ENCODE results near the gene CERK.

Gene CERK

DNA sequence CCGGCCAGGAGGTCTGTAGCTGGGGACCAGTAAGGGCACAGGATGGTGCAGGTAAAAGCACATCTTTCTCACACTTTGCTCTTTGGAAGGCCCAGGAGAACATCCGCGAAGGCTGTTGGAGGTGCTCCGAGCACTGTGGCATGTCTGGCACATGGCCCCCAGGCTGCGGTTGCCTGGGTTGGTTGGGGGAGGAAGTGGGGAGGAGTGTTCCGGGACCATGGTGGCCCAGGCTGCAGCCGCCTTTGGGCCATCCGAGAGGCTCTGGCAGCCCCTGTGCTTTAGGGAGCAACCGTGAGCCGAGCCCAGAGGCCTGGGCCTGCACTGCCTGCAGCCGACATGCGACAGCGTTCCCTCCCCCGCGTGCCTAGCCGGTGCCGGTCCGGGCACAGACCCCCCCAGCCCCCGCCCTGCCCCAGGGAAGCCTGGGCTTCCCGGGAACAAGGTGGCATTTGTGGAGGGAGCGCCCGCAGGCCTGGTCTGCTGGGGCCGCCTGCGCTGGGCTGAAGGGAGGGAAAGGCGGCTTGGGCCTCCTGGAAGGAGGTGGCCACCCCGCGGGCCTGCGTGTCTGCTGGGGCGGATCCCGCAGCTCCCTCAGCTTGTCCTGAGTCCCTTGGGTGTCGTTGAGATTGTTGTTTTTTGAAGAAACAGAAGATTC lies 59.9 kb downstream of the CERK start:
- no peak for DNase-seq (ENCODE audit: low read depth in 2 of 2)

DNA sequence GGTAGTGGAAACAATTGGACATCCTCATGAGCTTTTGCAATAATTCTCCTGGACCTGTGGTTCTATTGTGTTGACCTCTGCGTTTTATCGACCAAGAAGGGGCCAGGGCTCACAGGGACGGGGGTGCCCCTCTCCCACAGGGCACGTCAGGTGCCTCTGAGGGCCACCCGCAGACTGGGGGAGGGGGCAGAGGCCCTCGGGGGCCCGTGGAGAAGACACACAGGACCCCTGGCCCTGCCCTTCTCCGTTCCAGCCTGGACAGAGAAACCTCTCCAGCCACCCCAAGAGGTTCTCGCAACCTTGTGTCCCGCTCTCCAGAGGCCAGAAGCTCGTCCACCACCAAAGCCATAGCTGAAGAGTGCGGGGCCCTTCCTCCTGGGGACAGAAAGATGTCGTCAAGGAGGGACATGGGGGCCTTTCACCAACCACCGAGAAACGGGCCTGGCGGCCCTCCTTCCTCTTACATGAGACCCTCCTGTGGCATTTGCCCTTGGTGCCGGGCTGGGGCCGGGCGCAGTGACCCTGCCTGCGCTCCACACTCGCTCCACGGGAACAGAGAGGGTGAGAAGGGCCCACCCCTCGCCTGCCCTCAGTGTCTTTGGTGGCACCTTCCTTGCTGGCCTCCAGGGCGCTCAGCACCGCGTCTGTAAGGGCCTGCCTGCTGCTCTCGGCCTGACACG lies 60.6 kb downstream of the CERK start:
- no peak for DNase-seq (ENCODE audit: low read depth in 2 of 2)

DNA sequence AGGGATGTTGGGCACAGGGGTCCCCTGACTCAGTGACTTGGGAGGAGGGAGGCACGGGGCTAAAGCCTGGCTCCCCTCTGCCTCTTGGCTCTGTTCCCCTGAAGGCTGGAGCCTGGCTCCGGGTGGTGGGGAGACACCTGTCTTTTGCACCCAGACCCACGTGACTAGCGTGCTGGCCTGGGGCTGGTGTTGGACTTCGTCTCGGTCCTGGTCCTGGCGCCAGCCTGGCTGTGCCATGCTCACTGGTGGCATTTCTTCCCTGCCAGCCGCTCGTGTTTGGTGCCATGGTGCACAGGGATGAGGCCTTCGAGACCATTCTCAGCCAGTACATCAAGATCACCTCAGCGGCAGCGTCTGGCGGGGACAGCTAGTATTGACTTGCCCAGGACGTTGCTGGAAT lies 61.2 kb downstream of the CERK start:
- no peak for DNase-seq (ENCODE audit: low read depth in 2 of 2)

DNA sequence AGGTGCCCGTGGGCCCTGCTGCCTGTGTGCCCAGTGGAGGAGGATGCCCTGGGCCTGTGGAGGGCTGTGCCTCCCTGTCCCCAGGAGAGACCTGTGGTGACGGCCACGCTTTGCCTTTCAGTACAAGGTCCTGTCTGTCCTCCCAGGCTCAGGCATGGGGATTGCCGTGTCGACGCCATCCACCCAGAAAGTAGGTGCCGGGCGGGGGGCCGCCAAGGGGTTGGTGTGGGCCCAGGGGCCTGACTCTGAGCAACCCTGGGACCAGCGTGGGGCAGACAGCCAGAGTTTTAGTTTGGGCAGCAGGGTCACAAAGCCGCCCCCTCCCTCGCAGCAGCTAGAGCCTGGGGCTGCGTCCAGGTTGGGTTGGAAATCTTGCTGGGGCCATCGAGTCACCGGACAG lies 61.6 kb downstream of the CERK start:
- DNase-seq (ENCODE audit: low read depth in 2 of 2) = no peak

DNA sequence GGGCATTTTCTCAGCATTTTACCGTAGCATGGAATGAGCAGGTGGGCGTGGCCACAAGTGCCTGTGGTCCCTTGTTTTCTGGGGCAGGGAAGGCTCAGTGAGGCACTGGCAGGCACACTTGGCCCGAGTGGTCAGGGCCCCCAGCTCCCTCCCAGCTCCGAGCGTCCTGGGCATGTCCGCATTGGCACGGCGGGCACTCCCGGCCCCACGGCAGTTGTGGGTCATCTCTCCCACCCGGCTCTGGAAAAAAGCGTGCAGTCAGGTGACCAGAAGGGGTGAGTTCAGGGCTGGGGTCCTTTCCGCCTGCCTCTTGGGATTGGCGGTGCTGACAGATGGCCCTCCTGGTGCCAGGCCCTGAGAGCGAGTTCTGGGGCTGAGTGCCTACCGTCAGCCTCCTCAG lies 62.1 kb downstream of the CERK start:
- no peak for DNase-seq (ENCODE audit: low read depth in 2 of 2)

DNA sequence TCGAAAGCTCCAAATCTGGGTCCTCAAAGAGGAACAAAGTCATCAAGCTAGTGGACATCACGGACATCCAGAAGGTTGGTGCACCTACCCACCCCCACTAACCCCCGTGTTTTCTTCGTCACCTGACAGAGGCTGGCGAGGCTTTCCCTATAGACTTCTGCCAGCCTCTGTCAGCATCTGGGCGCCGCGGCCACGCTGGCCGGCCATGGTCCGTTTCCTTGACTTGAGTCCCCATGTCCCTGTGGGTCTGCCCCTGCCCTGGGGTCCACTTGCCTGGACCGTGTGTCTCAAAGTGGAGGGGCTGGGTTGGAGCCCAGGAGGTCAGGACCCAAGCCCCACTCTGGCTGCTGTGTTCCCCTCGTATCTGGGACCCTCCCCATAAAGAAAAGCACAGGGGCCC lies 62.6 kb downstream of the CERK start:
- no peak for DNase-seq (ENCODE audit: low read depth in 2 of 2)

DNA sequence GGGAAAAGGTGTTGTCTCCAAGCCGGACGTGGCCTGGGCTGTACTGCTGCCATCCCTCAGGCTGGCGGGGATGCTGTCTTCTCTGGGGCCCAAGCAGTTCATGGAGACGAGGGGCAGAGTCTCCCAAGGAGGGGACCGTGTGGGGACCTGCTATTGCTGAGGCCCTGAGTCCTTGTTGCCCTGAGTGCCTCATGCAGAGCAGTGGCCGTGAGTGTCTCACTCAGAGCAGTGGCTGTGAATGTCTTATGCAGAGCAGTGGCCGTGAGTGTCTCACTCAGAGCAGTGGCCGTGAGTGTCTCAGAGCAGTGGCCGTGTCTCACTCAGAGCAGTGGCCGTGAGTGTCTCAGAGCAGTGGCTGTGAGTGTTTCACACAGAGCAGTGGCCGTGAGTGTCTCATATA lies 63.1 kb downstream of the CERK start:
- peak in 1 of 2 experiments; percentile 9 for DNase-seq (ENCODE audit: low read depth in 2 of 2)

DNA sequence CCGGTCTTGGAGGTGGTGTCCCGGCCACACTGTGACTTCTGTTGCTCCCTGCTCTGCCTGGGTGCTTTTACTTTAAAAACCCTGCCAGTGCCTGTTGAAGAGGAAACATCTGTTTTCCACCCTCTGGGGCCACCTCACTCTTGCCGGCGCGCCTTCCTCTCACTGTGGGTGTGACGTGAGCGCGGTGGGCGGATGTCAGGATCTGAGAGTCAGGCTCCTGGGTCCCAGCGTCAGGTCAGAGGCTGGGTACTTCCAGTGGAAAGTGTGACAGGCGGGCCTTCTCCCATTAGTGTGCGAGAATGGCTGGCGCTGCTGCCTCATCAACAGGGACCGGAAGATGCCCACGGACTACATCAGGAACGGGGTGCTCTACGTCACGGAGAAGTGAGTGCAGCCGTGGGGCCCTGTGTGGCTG lies 63.7 kb downstream of the CERK start:
- DNase-seq (ENCODE audit: low read depth in 2 of 2) = peak; percentile 89 to 98

DNA sequence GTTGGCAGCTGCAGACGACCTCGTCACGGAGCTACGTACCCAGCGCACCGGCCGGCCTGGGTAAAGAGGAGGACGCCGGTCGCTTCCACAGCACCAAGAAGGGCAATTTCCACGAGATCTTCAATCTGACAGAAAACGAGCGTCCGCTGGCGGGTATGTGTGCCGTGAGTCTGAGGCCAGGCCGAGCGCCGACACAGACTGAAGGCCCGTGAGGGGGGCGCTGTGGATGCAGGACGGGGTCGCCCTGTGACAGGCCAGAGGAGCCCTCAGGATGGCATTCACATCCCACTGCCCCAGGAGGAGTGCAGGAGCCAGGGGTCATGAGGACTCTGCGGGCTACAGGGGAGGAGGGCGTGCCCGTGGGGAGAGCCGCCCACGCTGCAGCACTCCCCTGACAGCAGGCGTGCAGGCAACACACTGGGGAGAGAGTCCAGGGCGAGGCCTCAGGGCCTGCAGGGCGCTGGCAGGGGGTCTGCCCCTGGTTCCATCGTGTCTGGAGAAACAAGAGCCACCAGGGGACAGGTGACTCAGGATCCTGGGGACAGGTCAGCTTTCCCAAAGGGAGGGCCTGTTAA lies 64.3 kb downstream of the CERK start:
- no peak for DNase-seq (ENCODE audit: low read depth in 2 of 2)

DNA sequence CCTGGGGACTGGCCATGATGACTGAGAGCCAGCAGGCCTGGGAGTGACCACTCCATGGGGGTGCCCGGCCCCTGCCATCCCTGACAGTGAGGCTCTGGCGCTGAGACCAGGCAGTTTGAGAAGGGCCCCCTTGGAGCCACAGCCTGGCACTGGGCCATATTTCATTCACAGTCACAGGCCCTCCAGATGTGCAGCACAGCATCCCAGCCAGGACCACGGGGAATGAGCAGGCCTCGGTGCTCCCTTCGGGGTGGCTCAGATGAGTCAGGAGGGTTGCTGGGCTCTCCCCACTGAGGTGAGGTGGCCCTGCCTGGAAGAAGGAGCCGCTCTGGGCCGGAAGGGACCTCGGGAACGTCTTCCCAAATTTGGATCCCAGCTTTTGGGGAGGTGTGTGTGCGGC lies 64.8 kb downstream of the CERK start:
- DNase-seq (ENCODE audit: low read depth in 2 of 2) = no peak

DNA sequence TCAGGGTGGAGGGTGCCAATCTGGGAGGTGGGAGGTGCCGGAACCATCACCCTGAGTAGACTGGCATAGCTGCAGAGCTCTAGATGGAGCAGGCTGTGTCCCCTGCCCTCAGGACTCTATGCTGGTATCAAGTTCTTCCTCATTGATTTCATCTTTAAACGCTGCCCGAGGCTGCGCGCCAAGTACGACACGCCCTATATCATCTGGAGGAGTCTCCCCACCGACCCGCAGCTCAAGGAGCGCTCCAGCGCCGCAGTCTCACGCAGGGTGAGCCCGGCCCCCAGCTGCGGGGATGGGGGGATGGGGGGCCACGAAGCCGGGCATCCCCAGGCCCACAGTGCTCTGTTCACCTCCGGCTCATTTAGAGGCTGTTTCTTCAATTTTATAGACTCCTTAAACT lies 65.3 kb downstream of the CERK start:
- no peak for DNase-seq (ENCODE audit: low read depth in 2 of 2)

DNA sequence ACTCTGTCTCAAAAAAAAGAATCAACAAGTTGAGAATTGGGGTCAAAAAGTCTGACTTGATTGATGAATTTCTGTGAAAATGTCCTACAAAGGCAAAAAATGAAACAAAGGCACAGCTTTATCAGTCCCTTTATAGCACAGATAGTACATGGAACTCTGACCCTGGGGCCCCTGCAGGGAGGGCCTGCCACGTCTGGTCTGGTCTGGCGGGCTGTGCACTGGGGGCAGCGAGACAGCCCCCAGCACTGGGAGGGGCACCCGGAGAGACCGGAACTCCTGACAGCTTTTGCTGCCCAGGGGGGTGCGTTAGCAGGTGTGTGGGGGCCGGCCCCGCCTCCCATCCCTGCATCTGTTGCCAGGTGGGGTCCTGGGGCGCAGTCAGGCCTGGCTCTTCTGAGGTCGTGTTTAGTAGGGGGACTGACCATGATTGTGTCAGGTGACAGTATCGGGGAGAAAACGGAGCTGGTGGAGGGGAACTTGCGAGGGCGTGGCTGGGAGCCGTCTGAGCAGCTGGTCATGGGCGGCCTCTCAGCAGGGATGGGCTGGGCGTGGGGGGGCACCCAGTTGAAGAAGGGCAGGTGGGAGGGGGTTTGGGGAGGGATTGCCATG lies 66.1 kb downstream of the CERK start:
- no peak for DNase-seq (ENCODE audit: low read depth in 2 of 2)

DNA sequence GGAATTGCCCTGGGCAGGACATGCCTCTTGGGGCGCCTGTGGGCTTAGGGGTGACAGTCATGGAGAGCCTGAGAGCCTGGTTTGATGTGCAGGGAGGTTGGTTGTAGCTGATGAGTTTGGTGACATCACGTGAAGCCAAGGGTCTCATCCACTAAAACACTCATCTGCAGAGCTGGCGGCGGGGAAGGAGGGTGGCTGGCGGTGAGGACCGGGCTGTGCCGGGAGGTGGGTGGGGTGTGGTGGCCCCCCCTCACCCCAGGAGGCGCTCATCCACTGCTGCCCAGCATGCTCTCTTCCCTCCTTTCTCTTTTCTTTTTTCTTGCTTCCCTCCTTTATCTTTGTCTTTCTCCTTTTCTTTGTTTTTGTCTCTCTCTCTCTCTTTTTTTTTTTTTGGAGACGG lies 68.9 kb downstream of the CERK start:
- DNase-seq (ENCODE audit: low read depth in 2 of 2) = no peak

DNA sequence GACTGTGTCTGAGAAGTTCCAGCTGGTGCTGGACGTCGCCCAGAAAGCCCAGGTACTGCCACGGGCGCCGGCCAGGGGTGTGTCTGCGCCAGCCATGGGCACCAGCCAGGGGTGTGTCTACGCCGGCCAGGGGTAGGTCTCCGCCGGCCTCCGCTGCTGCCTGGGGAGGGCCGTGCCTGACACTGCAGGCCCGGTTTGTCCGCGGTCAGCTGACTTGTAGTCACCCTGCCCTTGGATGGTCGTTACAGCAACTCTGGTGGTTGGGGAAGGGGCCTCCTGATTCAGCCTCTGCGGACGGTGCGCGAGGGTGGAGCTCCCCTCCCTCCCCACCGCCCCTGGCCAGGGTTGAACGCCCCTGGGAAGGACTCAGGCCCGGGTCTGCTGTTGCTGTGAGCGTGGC lies 69.9 kb downstream of the CERK start:
- no peak for DNase-seq (ENCODE audit: low read depth in 2 of 2)

DNA sequence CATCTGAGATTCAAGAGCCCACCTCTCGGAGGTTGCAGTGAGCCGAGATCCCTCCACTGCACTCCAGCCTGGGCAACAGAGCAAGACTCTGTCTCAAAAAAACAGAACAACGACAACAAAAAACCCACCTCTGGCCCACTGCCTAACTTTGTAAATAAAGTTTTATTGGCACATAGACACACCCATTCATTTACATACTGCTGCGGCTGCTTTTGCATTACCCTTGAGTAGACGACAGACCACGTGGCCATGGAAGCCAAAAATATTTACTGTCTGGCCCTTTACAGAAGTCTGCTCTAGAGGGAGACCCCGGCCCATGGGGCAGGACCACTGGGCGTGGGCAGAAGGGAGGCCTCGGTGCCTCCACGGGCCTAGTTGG lies 70.8 kb downstream of the CERK start:
- no peak for DNase-seq (ENCODE audit: low read depth in 2 of 2)

DNA sequence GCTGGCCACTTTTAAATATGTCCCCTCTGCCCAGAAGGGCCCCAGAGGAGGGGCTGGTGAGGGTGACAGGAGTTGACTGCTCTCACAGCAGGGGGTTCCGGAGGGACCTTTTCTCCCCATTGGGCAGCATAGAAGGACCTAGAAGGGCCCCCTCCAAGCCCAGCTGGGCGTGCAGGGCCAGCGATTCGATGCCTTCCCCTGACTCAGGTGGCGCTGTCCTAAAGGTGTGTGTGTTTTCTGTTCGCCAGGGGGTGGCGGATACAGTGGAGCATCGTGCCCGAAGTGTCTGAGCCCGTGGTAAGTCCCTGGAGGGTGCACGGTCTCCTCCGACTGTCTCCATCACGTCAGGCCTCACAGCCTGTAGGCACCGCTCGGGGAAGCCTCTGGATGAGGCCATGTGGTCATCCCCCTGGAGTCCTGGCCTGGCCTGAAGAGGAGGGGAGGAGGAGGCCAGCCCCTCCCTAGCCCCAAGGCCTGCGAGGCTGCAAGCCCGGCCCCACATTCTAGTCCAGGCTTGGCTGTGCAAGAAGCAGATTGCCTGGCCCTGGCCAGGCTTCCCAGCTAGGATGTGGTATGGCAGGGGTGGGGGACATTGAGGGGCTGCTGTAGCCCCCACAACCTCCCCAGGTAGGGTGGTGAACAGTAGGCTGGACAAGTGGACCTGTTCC lies 71.3 kb downstream of the CERK start:
- no peak for DNase-seq (ENCODE audit: low read depth in 2 of 2)

DNA sequence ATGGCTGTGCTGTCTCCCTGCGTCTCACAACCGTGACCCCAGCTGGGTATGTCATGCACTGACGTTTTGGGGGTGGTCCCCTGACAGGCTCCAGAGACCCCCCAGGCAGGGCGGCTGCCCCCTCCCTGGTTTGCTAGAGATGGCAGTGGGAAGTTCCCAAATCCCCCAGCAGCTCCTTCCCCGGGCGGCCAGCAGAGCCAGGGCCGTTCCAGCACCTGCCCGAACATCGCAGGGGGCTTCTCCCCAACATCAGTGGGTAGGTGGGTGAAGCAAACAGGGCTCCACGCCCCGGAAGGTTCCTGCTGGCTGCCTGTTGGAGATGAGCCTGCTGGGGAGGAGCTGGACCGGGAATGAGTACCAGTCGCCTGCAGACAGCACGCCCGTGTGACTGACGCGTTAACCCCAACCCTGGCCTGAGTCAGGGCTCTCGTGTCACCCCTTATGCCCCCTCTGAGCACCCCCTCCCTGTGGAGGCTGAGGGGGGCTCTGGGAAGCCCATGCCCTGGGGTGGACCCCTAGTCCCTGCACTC lies 72.2 kb downstream of the CERK start:
- DNase-seq (ENCODE audit: low read depth in 2 of 2) = no peak

DNA sequence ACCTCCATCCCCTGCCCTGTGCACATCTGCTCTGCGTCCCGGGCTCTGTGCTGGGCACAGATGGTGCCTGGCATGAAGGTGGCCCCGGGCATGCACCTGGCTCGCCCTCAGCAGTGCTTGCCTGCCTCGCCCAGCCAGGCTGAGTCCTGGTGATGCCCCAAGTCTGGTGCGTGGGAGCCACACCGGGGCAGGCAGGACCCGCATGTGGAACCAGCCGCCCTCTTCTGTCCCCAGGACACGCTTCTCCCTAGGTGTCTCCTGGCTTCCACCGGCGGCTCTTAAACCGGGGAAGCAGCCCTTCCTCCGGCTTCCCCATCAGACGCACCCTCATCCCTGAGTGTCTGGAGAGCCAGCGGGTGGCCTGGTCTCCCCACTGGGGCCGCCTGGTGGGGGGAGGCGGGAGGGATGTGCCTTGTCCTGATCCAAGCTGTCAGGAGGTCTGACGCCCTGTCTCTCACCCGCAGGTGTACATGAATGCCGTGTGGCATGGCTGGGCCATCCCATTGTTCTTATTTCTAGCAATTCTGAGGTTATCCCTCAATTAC lies 72.8 kb downstream of the CERK start:
- DNase-seq (ENCODE audit: low read depth in 2 of 2) = no peak

DNA sequence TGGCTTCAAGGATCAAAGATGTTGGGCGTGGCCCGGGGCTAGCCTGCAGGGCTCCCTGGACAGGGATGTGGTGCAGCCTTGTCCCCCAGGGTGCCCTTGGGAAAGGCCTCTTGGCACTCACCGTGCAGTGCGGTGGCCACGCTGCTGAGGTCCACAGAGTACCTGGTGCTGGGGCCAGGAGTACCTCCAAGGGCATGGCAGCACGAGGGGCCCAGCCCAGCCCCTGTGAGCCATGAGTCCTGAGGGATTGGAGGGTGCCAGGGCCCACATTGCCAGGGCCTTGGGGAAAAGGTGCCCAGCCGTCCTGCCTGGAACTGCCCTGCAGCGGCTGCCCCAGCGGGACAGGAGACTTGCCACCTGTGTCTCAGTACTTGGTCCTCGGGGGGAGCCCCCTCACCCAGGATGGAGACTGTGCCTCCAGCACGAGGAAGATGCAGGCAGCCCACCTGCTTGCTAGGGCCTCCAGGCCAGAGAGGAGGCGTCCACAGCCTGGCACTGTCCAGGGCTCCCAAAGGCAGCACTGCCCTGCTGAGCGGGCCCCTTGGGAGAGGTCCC lies 73.7 kb downstream of the CERK start:
- DNase-seq (ENCODE audit: low read depth in 2 of 2) = no peak

DNA sequence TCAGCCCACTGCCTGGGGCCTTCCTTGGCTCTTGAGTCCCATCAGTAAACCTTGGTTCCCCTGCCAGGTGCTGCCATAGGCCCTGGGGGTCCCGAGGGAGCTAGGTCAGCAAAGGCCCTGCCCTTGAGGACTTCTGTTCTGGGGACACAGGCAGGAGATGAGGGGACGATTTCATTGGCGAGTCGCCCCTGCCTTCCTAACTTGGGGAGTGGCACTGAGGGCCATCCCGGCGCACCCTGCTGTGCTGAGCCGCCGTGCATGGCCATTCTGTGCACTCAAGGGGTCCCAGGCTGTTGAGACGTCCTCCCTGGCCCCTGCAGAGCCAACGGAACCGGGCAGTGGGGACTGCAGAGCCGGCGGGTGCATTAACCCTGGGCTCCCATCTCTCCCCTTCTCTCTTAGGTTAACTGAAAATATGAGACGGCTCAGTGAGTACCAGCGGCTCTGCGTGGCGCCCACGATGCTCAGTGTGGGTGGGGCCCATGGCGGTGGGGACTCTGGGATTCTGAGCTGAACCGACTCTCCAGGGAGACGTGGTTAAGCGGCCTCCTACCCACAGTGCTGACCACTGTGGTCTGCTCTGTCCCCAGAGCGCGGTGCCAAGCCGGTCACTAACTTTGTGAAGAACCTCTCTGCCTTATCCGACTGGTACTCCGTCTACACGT lies 74.5 kb downstream of the CERK start:
- DNase-seq (ENCODE audit: low read depth in 2 of 2) = no peak

DNA sequence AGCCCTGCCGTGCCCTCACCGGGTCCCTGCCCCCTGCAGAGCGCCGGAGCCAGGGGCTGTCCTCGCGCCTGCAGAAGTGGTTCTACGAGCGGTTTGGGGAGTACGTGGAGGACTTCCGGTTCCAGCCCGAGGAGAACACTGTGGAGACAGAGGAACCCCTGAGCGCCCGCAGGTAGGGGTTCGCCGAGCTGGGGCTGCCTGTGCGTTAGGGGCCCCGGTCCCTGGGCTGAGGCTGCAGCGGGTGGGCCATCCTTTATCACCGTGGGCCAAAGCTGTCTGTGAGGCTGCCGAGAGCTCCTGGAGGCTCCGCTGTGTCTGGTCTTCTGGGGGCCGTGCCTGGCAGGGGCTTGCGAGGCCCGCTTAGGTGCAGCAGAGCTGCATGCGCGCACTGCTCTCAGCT lies 75.1 kb downstream of the CERK start:
- no peak for DNase-seq (ENCODE audit: low read depth in 2 of 2)
